Panc1 (cell line): ENCODE data around the gene LMNB1. TPM values are rescaled to one million over a fixed set of nuclear protein-coding genes. Genes with fewer than 3 reads are reported as not detected.

Source experiments
- ATAC-seq: fragments of 200-7000 bp; cut with Tn5 transposase; 2 replicates; pipeline ENCODE4 v1.9.1; 2020; ENCODE audit warnings: mild to moderate bottlenecking, moderate library complexity
- BruUV-seq: library from RNA; stranded (reverse); fragments of 400-500 nt; replicated peaks from 2 replicates; lab custom pipeline; 2021; lab: Mats Ljungman, UMichigan
- CTCF ChIA-PET: fragments of 300-600 bp; sonication (Branson Sonifier 250); formaldehyde crosslinking; loops from one replicate; lab custom pipeline; 2022; ENCODE audit warnings: antibody characterized with exemption; lab: Charles Lee
- POLR2A ChIA-PET: fragments of 300-600 bp; sonication (Branson Sonifier 250); formaldehyde crosslinking; loops from one replicate; lab custom pipeline; 2022; ENCODE audit warnings: antibody characterized with exemption; lab: Charles Lee
- DNase-seq: peaks from one replicate; pipeline ENCODE4 v3.0.0-alpha.2; 2010; ENCODE audit warnings: low read depth, low spot score
- H3K27ac ChIP-seq: 2 replicates; pipeline ENCODE4 v1.5.1; 2011; ENCODE audit warnings: mild to moderate bottlenecking, low read length, inconsistent platforms
- H3K27me3 ChIP-seq: fragments of 200-500 bp; sonication (Bioruptor generic); 2 replicates; pipeline ENCODE4 v1.6.0; 2014; ENCODE audit warnings: low read length, inconsistent platforms; ENCODE audit not compliant: control insufficient read depth, insufficient read depth
- H3K36me3 ChIP-seq: fragments of 200-500 bp; sonication (Bioruptor generic); 2 replicates; pipeline ENCODE4 v1.5.1; 2014; ENCODE audit warnings: inconsistent platforms, mild to moderate bottlenecking, low read length, moderate library complexity; ENCODE audit not compliant: control insufficient read depth, insufficient read depth
- H3K4me1 ChIP-seq: 2 replicates; pipeline ENCODE4 v1.5.1; 2011; ENCODE audit warnings: inconsistent platforms, mild to moderate bottlenecking, low read length, moderate library complexity; ENCODE audit not compliant: control insufficient read depth, insufficient read depth
- H3K4me3 ChIP-seq, 2 experiments: 2 replicates each; pipeline ENCODE4 v1.5.1; 2011 to 2012; ENCODE audit warnings: low read depth in 2 of 2, low read length in 2 of 2, mild to moderate bottlenecking in 2 of 2, inconsistent platforms in 1 of 2, moderate library complexity in 1 of 2
- H3K9me3 ChIP-seq: fragments of 200-500 bp; sonication (Bioruptor generic); 2 replicates; pipeline ENCODE4 v1.5.1; 2014; ENCODE audit warnings: low read depth, mild to moderate bottlenecking, inconsistent platforms, low read length, moderate library complexity; ENCODE audit not compliant: control insufficient read depth, insufficient read depth
- POLR2AphosphoS5 ChIP-seq: IDR thresholded peaks from 2 replicates; pipeline ENCODE4 v1.6.1; 2012; ENCODE audit warnings: mild to moderate bottlenecking, low read depth, low read length, moderate library complexity
- SIN3A ChIP-seq: IDR thresholded peaks from 2 replicates; pipeline ENCODE4 v1.6.1; 2012; ENCODE audit warnings: low read depth, mild to moderate bottlenecking, low read length, moderate library complexity, borderline replicate concordance; ENCODE audit not compliant: insufficient read depth
- TCF7L2 ChIP-seq: IDR thresholded peaks from 2 replicates; pipeline ENCODE4 v1.6.1; 2011; ENCODE audit warnings: mild to moderate bottlenecking, low read depth, low read length, inconsistent platforms
- in situ Hi-C: cut with HindIII; loops from 2 replicates; pipeline ENCODE4 v1.10.0; 2016; ENCODE audit warnings: low sequenced_read_pairs, low pct_unique_long_range_greater_than_20kb
- intact Hi-C: fragments of 100-400 bp; cut with micrococcal nuclease; formaldehyde crosslinking; loops from one replicate; pipeline ENCODE4 v1.10.0; 2022; ENCODE audit not compliant: unreplicated experiment
- total RNA-seq: library from RNA; stranded (reverse); gene quantifications from one replicate; pipeline ENCODE4 v1.2.1, GENCODE V29; 2021; ENCODE audit not compliant: unreplicated experiment
- TF ChIP-seq, protein P1 (sequence below), 2 experiments: IDR thresholded peaks; 2 replicates each; pipeline ENCODE4 v1.6.1; 2011 to 2012; ENCODE audit warnings: low read depth in 2 of 2, control low read depth in 1 of 2, low read length in 1 of 2, mild to moderate bottlenecking in 1 of 2, moderate library complexity in 1 of 2; ENCODE audit not compliant: insufficient read depth in 1 of 2
- TF ChIP-seq, protein P2 (sequence below): fragments of 450-650 bp; IDR thresholded peaks from 2 replicates; pipeline ENCODE4 v1.5.1; 2017; ENCODE audit warnings: mild to moderate bottlenecking

The LMNB1 gene
- total RNA-seq, 1 experiment from 2014 or later: 122 TPM

DNA sequence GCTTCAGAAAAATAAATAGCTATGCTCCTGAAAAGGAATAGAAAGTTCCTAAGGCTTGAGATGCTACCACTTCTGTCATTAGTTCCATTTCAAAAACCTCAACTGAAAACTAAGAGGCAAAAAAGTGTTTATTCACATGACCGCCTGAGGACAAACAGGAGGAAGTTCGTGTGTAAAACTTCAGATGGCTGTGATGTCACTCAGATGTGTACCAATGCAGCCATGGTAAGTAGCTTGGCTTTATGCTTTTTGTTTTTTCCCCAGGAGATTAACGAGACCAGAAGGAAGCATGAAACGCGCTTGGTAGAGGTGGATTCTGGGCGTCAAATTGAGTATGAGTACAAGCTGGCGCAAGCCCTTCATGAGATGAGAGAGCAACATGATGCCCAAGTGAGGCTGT, 33.0 kb downstream of the LMNB1 start:
- DNase-seq (no peak), ATAC-seq (no peak)
- no TSS peak for BruUV-seq
- no peak overlapping the region for H3K27ac ChIP-seq
- TF ChIP-seq, protein P1, sequence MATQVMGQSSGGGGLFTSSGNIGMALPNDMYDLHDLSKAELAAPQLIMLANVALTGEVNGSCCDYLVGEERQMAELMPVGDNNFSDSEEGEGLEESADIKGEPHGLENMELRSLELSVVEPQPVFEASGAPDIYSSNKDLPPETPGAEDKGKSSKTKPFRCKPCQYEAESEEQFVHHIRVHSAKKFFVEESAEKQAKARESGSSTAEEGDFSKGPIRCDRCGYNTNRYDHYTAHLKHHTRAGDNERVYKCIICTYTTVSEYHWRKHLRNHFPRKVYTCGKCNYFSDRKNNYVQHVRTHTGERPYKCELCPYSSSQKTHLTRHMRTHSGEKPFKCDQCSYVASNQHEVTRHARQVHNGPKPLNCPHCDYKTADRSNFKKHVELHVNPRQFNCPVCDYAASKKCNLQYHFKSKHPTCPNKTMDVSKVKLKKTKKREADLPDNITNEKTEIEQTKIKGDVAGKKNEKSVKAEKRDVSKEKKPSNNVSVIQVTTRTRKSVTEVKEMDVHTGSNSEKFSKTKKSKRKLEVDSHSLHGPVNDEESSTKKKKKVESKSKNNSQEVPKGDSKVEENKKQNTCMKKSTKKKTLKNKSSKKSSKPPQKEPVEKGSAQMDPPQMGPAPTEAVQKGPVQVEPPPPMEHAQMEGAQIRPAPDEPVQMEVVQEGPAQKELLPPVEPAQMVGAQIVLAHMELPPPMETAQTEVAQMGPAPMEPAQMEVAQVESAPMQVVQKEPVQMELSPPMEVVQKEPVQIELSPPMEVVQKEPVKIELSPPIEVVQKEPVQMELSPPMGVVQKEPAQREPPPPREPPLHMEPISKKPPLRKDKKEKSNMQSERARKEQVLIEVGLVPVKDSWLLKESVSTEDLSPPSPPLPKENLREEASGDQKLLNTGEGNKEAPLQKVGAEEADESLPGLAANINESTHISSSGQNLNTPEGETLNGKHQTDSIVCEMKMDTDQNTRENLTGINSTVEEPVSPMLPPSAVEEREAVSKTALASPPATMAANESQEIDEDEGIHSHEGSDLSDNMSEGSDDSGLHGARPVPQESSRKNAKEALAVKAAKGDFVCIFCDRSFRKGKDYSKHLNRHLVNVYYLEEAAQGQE (IDR thresholded peaks at IDR 0.05; ENCODE audit: insufficient read depth in 1 of 2, low read depth in 2 of 2, low read length in 1 of 2): no peak
- TF ChIP-seq SIN3A (no peak), TCF7L2 (no peak), POLR2AphosphoS5 (no peak)
- TF ChIP-seq, protein P2, sequence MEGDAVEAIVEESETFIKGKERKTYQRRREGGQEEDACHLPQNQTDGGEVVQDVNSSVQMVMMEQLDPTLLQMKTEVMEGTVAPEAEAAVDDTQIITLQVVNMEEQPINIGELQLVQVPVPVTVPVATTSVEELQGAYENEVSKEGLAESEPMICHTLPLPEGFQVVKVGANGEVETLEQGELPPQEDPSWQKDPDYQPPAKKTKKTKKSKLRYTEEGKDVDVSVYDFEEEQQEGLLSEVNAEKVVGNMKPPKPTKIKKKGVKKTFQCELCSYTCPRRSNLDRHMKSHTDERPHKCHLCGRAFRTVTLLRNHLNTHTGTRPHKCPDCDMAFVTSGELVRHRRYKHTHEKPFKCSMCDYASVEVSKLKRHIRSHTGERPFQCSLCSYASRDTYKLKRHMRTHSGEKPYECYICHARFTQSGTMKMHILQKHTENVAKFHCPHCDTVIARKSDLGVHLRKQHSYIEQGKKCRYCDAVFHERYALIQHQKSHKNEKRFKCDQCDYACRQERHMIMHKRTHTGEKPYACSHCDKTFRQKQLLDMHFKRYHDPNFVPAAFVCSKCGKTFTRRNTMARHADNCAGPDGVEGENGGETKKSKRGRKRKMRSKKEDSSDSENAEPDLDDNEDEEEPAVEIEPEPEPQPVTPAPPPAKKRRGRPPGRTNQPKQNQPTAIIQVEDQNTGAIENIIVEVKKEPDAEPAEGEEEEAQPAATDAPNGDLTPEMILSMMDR: no peak
- ChIA-PET POLR2A (interaction anchor here (0.6 kb wide), 1 partner anchor 32 kb away, joined by 5 read pairs; no protein-coding TSS in a partner anchor), CTCF (no interaction called here)
- no peaks in the 10 kb centered on the region for H3K4me1 ChIP-seq
- H3K4me3 ChIP-seq: no peak overlapping the region
- in situ Hi-C loops: no loop called here
- H3K9me3 ChIP-seq: no peaks in the 10 kb centered on the region
- intact Hi-C loops: no loop called here
- no peaks in the 10 kb centered on the region for H3K27me3 ChIP-seq
- H3K36me3 ChIP-seq: peaks cover 43% of the 10 kb centered on the region

DNA sequence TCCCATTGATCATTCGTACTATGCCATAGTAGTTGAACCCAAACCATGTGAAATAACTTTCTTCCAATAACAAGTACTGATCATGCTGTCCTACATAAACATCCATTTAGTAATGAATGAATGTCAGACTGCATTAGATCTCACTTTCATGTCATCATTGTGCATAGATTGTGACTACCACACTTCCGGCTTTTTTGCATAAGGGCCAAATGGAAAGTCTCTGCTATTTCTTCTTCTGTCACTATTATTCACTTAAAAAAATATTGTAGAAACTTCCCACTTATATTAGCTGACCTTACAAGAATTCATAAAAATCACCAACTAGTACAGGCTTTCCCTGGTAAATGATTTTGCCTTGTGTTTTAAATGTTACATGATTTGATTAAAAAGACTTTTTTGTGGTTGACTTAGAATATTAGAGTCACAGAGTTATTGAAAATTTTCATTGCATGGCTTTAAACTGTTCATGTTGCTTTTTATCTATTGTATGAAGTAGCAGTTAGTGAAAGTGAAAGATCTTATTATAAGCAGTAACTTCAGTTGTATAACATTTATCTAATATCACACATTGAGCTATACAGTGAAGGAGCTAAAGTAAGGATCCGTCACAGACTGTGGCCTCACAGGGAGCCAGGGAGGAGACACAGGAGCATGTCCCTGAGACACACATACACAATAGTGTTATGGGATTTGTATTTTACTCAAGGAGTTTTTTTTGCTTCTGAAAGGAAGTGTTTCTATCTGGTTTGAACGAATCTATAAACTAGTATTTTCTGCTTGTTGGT, 33.9 kb downstream of the LMNB1 start:
- ChIA-PET CTCF (no interaction called here), POLR2A (no interaction called here)
- in situ Hi-C loops: no loop called here
- intact Hi-C loops: no loop called here
- Histone ChIP-seq H3K27ac (no peak overlapping the region), H3K36me3 (peaks cover 35% of the 10 kb centered on the region), H3K4me1 (no peaks in the 10 kb centered on the region), H3K4me3 (no peak overlapping the region), H3K9me3 (no peaks in the 10 kb centered on the region), H3K27me3 (no peaks in the 10 kb centered on the region)
- no TSS peak for BruUV-seq
- no peak for DNase-seq
- ATAC-seq: no peak
- TF ChIP-seq, protein P2: no peak
- TF ChIP-seq, protein P1 (IDR thresholded peaks at IDR 0.05; ENCODE audit: insufficient read depth in 1 of 2, low read depth in 2 of 2, low read length in 1 of 2): no peak
- TF ChIP-seq TCF7L2: no peak
- TF ChIP-seq POLR2AphosphoS5: no peak
- no peak for TF ChIP-seq SIN3A
